Tibial nerve (tissue), 4 donors: ENCODE data around the gene COQ5. TPM values are rescaled to one million over a fixed set of nuclear protein-coding genes. Genes with fewer than 3 reads are reported as not detected.

ENCODE experiments used
- DNase-seq, 2 donors: peaks; one replicate each; pipeline ENCODE4 v3.0.0-alpha.2; 2019; ENCODE audit warnings: low spot score in 2 of 2
- H3K27ac ChIP-seq, 4 donors: fragments of 200-600 bp; sonication (generic) in 3 of 4; one replicate each; pipeline ENCODE4 v1.5.1; 2017 to 2019; ENCODE audit warnings: mild to moderate bottlenecking in 1 of 4
- H3K27me3 ChIP-seq, 2 donors: fragments of 200-600 bp; sonication (generic) in 1 of 2; one replicate each; pipeline versions ENCODE4 v1.5.1 to v1.6.0; 2017 to 2019
- H3K36me3 ChIP-seq, 3 donors: fragments of 200-600 bp; sonication (generic); one replicate each; pipeline ENCODE4 v1.5.1; 2018 to 2019
- H3K4me1 ChIP-seq, 4 donors: fragments of 200-600 bp; sonication (generic) in 3 of 4; one replicate each; pipeline ENCODE4 v1.5.1; 2017 to 2019
- H3K4me3 ChIP-seq, 4 donors: fragments of 200-600 bp; sonication (generic) in 3 of 4; one replicate each; pipeline ENCODE4 v1.5.1; 2017 to 2019; ENCODE audit warnings: mild to moderate bottlenecking in 1 of 4, moderate library complexity in 1 of 4
- H3K9me3 ChIP-seq, 4 donors: fragments of 200-600 bp; sonication (generic) in 3 of 4; one replicate each; pipeline ENCODE4 v1.5.1; 2017 to 2019
- CTCF ChIP-seq, 5 experiments: fragments of 200-600 bp in 3 of 5; fragments of 450-650 bp in 2 of 5; sonication (generic) in 3 of 5; IDR thresholded peaks; one replicate each; pipeline ENCODE4 v1.5.1; 2016 to 2019; ENCODE audit warnings: antibody characterized with exemption in 5 of 5, mild to moderate bottlenecking in 3 of 5, moderate library complexity in 2 of 5
- EP300 ChIP-seq, 2 donors: sonication (generic); formaldehyde crosslinking; IDR thresholded peaks; one replicate each; pipeline ENCODE4 v1.6.1; 2017; ENCODE audit warnings: antibody characterized with exemption in 2 of 2, mild to moderate bottlenecking in 1 of 2
- POLR2A ChIP-seq, 2 donors: fragments of 450-650 bp; IDR thresholded peaks; one replicate each; pipeline ENCODE4 v1.6.1; 2017; ENCODE audit warnings: antibody characterized with exemption in 2 of 2, mild to moderate bottlenecking in 2 of 2, moderate library complexity in 2 of 2
- WGBS, 2 donors: methylation state at CpG; one replicate each; pipeline ENCODE4 v1.1.5; 2018; 5-methylcytosine and 5-hydroxymethylcytosine counted together
- total RNA-seq, 4 donors: library from RNA; depleted of rRNA; stranded (reverse); fragments of >200 nt; gene quantifications; one replicate each; pipeline ENCODE4 v1.1.0, GENCODE V29; 2016

Gene COQ5
- total RNA-seq = 10 to 100 TPM; 21.6 to 23.7 (median 23.4) TPM

GRCh38 chr12:120528861-120529525 is at the start of gene COQ5:
Gene COQ5 (minus strand): TSS chr12:120529158. CDS start chr12:120529141, 17 bp downstream.
- peak; percentile 67 to 94 for TF ChIP-seq EP300 (IDR thresholded peaks at IDR 0.05)
- no peak for TF ChIP-seq CTCF (IDR thresholded peaks at IDR 0.05)
- peak in 1 of 2 donors; percentile 68 for TF ChIP-seq POLR2A (IDR thresholded peaks at IDR 0.05)
- WGBS, 2 donors = 0% methylated on average over 35 to 38 of the region's 38 CpGs

GRCh38 chr12:120574106-120574505 is 45.1 kb upstream of the COQ5 start:
- H3K4me3 ChIP-seq = no peak overlapping the region
- H3K27ac ChIP-seq = peak overlapping the region in 1 of 4 donors; percentile 5
- H3K4me1 ChIP-seq = peaks cover 0 to 11% (median 0%) of the 10 kb centered on the region in 4 donors
- no peaks in the 10 kb centered on the region for H3K9me3 ChIP-seq
- H3K27me3 ChIP-seq = no peaks in the 10 kb centered on the region
- 76 to 79% methylated on average over 2 of the region's 2 CpGs for WGBS, 2 donors
- peaks cover 8 to 100% (median 38%) of the 10 kb centered on the region in 3 donors for H3K36me3 ChIP-seq
- no peak for DNase-seq
- TF ChIP-seq CTCF (IDR thresholded peaks at IDR 0.05) (no peak), POLR2A (IDR thresholded peaks at IDR 0.05) (no peak), EP300 (IDR thresholded peaks at IDR 0.05) (no peak)

More at GRCh38 chr12:120528861-120529525, at the start of gene COQ5:
- H3K27me3 ChIP-seq = no peaks in the 10 kb centered on the region
- H3K27ac ChIP-seq = peak within 1 kb of the TSS; percentile 89 to 98 (median 95)
- DNase-seq = peak; percentile 86 to 93
- H3K9me3 ChIP-seq = no peaks in the 10 kb centered on the region
- peak within 1 kb of the TSS; percentile 74 to 90 (median 80) for H3K4me3 ChIP-seq
- H3K36me3 ChIP-seq = peaks cover 0 to 14% (median 0%) of the 10 kb centered on the region in 3 donors
- peaks cover 0 to 27% (median 4%) of the 10 kb centered on the region in 4 donors for H3K4me1 ChIP-seq

GRCh38 chr12:120573560-120573959 is 44.6 kb upstream of the COQ5 start:
- H3K27me3 ChIP-seq = no peaks in the 10 kb centered on the region
- 65 to 72% methylated on average over 6 of the region's 6 CpGs for WGBS, 2 donors
- peak overlapping the region in 2 of 4 donors; percentile 5 to 14 for H3K27ac ChIP-seq
- H3K9me3 ChIP-seq = no peaks in the 10 kb centered on the region
- no peak for DNase-seq
- peaks cover 0 to 11% (median 0%) of the 10 kb centered on the region in 4 donors for H3K4me1 ChIP-seq
- TF ChIP-seq POLR2A (IDR thresholded peaks at IDR 0.05) (no peak), EP300 (IDR thresholded peaks at IDR 0.05) (no peak), CTCF (IDR thresholded peaks at IDR 0.05) (no peak)
- peaks cover 8 to 100% (median 35%) of the 10 kb centered on the region in 3 donors for H3K36me3 ChIP-seq
- H3K4me3 ChIP-seq = no peak overlapping the region

GRCh38 chr12:120571299-120571698 is 42.3 kb upstream of the COQ5 start:
- Histone ChIP-seq H3K36me3 (peaks cover 15 to 100% (median 40%) of the 10 kb centered on the region in 3 donors), H3K4me3 (no peak overlapping the region), H3K27ac (no peak overlapping the region), H3K9me3 (no peaks in the 10 kb centered on the region), H3K4me1 (peaks cover 0 to 11% (median 0%) of the 10 kb centered on the region in 4 donors), H3K27me3 (no peaks in the 10 kb centered on the region)
- WGBS, 2 donors = 61 to 66% methylated on average over 5 of the region's 5 CpGs
- TF ChIP-seq EP300 (IDR thresholded peaks at IDR 0.05) = no peak
- TF ChIP-seq CTCF (IDR thresholded peaks at IDR 0.05) = no peak
- no peak for TF ChIP-seq POLR2A (IDR thresholded peaks at IDR 0.05)
- no peak for DNase-seq

- TF ChIP-seq EP300 (IDR thresholded peaks at IDR 0.05) (no peak), CTCF (IDR thresholded peaks at IDR 0.05) (no peak), POLR2A (IDR thresholded peaks at IDR 0.05) (no peak)
- no peaks in the 10 kb centered on the region for H3K4me1 ChIP-seq
- no peak overlapping the region for H3K4me3 ChIP-seq
- H3K27ac ChIP-seq = no peak overlapping the region
- no peaks in the 10 kb centered on the region for H3K9me3 ChIP-seq
- no peaks in the 10 kb centered on the region for H3K27me3 ChIP-seq
- peaks cover 15 to 99% (median 64%) of the 10 kb centered on the region in 3 donors for H3K36me3 ChIP-seq
- no peak for DNase-seq
- 91 to 92% methylated on average over 11 of the region's 11 CpGs for WGBS, 2 donors
Observed at GRCh38 chr12:120563495-120563894, 34.5 kb upstream of the COQ5 start.
